GM21360 (cell line): ENCODE data around the gene ABITRAM.
A peak's percentile ranks its signal among the peaks of the same experiment; 100 is the strongest.
"Not testable (repeated sequence)": the region's sequence is repeated elsewhere in the genome, so short reads cannot be mapped to it uniquely, and the experiment has no call there.

Experiments
- ATAC-seq: cut with Tn5 transposase; IDR thresholded peaks from one replicate; pipeline ENCODE4 v1.9.1; 2021; ENCODE audit warnings: mild to moderate bottlenecking, moderate library complexity; ENCODE audit not compliant: unreplicated experiment

The ABITRAM gene

DNA sequence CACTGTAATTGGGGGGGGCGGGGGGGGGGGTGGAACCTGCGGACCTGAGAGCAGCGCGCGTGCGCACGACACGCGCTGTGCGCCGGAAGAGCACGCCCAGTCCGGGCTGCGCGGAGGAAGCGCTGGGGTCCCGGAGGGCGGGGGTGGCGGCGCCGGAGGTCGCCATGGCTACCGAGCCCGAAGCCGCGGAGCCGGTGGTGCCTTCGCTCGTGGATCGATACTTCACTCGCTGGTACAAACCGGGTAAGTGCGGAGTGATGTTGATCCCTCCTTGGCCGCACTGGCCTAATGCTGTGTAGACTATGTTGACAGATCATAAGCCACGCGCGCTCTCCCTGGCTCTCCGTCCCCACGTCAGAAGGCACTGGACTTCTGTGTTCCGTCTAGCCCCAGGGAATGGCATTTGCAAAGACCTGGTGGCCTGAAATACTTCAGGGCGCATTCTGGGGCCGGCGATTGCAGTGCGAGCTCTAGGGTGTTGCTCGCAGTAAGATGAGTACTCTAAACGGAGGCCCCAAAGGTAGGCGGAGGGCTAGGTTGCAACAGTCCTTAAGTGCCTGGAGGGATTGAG lies at the start of gene ABITRAM:
Gene ABITRAM, plus strand, starts transcription at position 78 of the 571 bp plus-strand sequence. Its CDS starts 87 bp downstream, at position 165.
- peak; percentile 76 for ATAC-seq

GRCh38 chr9:108884701-108885100 lies 49.5 kb upstream of the ABITRAM start:
- ATAC-seq: no peak

- ATAC-seq: peak; percentile 99
These were observed 48.4 kb upstream of the ABITRAM start for GRCh38 chr9:108885643-108886348.

DNA sequence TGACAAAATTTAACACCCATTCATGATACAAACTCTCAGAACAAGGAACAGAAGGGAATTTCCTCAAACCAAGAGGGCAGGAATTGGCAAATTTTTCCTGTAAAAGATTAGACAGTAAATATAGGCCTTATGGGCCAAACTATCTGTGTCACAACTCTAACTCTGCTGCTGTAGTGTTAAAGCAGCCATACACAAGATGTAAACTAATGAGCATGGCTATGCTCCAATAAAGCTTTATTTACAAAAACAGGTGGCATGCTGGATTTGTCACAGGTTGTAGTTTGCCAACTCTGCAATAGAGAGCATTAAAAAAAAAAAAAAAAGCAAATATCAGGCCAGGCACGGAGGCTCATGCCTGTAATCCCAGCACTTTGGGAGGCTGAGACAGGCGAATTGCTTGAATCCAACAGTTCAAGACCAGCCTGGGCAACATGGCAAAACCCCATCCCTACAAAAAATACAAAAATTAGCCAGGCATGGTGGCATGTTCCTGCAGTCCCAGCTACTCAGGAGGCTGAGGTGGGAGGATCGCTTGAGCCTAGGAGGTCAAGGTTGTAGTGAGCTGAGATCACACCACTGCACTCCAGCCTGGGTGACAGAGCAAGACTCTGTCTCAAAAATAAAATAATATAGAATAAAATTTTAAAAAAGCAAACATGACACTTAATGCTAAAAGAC lies 47.5 kb upstream of the ABITRAM start:
- ATAC-seq: not testable (repeated sequence)

DNA sequence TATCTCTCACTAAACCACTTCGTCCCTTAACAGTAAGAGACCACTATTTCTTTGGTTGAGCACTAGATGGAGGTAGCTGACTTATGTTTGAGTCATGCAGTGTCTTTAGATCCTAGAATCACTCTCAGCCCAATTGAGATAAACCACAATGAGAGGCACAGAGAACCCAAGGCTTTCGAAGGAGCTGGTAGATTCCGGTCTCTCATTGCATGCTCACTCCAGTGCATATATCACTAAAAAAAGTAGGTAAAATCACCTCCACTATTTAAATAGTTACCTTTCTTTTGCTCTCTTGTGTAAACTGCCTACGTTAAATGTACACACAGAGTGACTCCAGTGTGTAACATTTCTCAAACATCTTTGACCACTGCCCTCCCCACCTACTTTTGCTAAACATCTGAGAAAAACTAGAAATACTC lies 44.5 kb upstream of the ABITRAM start:
- ATAC-seq: no peak

DNA sequence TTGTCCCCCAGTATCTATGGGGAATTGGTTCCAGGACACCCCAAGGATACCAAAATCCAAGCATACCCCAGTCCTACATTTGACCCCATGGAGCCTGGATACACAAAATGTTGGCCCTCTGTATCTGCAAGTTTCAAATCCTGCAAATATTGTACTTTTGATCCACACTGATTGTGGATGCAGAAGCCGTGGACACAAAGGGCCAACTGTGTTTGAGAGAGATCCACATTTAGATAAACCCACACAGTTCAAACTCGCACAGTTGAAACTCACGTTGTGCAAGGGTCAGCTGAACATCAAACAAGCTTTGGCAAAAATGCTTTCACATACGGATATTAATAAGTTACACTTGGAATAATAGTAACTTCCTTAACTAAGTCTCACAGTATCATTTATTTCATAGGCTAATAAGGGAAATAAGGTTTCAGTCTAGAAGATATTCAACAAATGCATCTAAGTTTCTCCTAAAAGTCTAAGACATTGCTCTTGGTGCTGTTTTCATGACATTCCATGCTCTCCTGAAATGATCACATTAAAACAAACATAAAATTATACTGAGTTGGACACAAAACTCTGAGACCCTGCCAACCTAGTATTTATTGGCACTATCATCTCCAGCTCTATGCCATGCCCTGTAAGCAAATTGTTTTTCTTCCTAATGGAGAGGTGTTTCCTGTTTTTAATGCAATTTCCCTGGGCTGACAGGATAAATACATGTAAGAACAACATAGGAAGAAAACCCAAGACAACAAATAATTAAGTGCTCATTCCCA lies 39.8 kb upstream of the ABITRAM start:
- ATAC-seq: no peak

GRCh38 chr9:108897324-108898096 lies 36.7 kb upstream of the ABITRAM start:
- ATAC-seq: no peak

DNA sequence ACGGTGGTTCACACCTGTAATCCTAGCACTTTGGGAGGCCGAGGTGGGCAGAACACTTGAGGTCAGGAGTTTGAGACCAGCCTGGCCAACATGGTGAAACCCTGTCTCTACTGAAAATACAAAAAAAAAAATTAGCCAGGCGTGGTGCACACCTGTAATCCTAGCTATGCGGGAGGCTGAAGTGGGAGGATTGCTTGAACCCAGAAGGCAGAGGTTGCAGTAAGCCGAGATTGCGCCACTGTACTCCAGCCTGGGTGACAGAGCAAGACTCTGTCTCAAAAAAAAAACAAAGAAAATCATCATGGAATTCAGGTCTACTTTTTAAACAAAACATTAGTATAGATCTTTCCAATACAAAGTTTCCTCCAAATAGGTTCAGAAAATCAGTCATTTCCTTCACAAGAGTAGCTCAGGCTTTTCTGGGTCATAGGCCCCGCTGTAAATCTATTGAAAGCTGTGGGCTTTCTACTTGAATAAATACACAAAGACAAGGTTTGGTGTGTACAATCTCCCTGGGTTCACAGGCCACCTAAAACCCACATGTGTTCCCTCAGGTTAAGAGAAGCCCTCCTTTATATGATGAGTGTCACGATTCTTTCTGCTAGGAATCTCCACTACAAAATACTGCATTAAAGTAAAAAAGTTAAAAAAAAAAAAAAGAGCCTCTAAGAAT lies 35.0 kb upstream of the ABITRAM start:
- ATAC-seq: not testable (repeated sequence)

GRCh38 chr9:108900176-108900575 lies 34.0 kb upstream of the ABITRAM start:
- no peak for ATAC-seq

GRCh38 chr9:108903420-108904103 lies 30.6 kb upstream of the ABITRAM start:
- ATAC-seq: no peak

- ATAC-seq: no peak
These were observed 30.0 kb upstream of the ABITRAM start for GRCh38 chr9:108904161-108904560.

DNA sequence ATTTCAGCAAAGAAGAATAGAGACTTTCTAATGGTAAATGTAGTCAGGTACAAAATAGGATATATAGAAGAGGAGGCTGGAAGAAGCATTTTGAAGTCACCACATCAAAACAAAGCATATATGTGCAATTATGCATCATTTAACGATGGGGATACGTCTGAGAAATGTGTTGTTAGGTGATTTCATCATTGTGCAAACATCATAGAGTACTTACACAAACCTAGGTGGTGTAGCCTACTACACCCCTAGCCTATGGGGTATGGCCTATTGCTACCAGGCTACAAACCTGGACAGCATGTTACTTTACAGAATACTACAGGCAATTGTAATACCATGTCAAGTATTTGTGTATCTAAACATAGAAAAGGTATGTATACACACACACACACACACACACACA lies 28.7 kb upstream of the ABITRAM start:
- ATAC-seq: no peak

DNA sequence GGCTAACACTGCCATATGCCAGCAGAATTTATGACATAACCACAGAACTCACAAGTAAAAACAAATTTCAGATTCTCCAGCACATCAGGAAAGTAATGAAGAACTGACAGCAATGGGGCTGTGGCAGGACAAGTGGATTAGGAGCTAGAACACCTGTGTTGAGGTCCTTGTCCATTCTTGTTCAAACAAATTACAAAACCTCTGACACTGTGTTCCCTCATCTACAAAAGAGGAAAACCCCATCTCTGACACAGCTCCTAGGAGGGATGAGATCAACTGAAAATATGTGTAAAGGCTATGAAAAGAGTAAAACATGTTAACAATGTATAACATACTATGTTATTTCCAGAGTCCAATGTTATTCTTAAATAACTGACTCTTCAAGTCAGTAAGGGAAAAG lies 23.8 kb upstream of the ABITRAM start:
- ATAC-seq: no peak

DNA sequence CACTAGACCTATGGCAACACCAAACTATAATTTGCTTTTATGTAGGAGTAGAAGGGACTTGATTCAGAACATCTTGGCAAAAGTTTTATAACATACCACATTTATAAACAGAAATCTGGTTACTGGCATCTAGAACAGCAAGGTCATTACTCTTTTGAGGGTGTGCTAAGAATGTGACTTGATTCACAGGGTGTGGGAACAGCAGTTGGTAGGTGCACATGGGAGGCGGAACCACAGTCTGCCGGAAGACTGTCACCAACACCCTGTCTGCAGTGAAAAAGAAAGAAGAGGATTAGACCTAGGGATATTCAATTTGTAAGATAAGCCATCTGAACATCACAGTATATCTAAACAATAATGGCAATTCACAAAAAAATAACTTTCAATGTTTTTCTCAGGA lies 23.3 kb upstream of the ABITRAM start:
- no peak for ATAC-seq

DNA sequence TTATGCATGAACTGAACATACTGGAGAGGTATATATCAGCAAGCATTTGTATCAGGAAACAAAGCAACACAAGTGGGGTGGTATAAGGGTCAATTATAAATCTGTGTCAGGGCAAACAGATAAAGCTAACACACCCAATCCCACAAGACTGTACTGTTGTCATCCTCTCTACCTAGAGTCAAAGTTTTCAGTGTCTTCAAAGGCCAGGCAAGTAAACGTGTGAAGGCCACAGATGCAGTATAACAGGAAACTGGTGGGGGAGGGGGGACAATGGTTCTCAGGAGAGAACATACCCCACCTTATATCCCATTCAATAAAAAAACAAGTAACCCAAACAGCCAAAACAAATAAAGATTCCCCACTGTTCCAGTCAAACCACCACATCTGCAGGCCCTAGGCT lies 22.4 kb upstream of the ABITRAM start:
- ATAC-seq: no peak

GRCh38 chr9:108913391-108913790 lies 20.8 kb upstream of the ABITRAM start:
- ATAC-seq: no peak

DNA sequence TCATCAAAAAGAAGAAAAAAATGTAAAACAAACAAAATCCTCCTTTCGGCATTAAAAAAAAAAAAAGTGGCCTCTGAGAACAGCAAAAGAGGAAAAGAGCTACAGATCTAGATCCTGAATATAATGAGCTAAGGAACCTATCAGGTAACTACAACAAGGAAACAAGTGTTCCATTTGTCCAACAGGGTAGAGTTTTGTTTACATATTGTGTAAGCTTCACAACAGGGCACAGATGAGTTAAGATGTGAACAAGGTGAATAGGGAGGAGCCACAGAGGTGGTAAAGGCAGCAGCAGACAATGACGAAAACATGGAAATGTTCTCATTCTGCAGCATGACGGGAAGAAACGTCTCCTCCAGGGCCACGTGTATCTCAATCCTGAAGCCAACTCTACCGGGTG lies 14.7 kb upstream of the ABITRAM start:
- ATAC-seq: no peak

GRCh38 chr9:108920401-108920800 lies 13.8 kb upstream of the ABITRAM start:
- not testable (repeated sequence) for ATAC-seq

DNA sequence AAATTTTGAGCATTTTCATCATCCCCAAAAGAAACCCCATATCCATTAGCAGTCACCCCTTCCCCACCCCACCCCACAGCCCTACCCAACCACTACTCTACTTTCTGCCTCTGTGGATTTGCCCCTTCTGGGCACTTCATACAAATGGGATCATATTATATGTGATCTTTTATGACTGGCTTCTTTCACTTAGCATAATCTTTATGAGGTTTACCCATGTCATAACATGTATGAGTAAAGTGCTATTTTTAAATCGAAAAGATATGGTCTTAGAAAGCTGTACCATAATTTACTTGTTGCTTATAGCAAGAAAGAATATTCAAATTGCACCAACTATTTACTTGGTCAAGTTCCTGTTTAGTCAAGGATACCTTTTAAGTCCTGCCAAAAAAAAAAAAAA lies 13.0 kb upstream of the ABITRAM start:
- no peak for ATAC-seq

GRCh38 chr9:108924466-108924865 lies 9.7 kb upstream of the ABITRAM start:
- no peak for ATAC-seq
